Measurements from ENCODE around the gene SEMA6D.

SEMA6D gene

DNA sequence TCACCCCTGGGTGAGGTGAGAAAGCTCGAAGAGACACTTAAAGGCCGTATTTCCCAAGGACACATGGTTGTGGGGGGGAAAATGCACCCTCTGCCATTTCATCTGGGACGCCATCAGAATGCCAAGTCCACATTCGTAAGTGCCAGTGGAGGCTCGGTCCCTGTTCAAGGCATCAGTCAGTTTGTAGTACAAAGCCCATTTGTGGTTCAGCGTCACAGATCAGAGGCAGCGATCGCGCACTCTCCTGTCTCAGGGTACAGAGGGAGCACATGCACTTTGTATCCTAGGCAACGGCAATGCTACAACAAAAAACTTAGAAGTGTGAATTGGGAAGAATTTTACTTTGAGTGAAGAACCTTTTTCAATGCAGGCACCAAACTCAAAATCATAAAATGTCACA, 27.2 kb downstream of the SEMA6D start:
- no peak for DNase-seq

DNA sequence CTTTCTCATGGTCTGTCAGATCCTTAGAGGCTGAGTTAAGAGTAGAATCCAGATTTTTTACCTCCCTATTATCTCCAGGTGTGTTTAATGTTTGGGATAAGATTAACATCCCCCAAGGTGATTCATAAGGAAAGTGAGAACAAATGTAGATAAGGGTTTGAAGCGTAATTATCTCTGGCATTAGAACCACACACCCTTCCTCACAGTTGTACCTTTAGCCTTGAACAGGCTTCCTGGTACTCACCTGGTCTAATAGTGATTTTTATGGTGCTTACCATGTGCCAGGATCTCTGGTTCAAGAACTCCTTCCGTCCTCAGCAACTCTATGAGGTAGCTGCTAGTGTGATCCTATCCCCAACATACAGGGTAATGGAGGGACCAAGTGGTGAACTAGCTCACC, 27.7 kb downstream of the SEMA6D start:
- DNase-seq = no peak

DNA sequence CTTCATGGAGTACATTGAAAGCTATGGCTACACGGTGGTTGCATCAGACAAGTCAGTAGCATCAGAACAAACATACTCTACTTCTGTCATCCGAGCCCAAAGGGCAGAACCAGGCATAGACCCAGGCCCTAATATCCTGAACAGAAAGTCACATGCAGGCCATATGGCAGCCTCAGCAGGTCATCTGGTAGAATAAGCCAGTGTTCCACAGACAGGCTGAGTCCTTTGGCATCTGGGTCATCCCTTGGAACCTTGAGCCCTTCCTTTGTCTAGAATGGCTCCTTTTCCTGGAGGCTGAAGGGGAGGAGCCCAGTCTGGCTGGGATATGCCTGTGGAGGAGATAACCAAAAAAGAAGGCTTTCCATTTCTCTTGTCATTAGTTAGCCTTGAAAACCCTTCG, 29.2 kb downstream of the SEMA6D start:
- DNase-seq = no peak

DNA sequence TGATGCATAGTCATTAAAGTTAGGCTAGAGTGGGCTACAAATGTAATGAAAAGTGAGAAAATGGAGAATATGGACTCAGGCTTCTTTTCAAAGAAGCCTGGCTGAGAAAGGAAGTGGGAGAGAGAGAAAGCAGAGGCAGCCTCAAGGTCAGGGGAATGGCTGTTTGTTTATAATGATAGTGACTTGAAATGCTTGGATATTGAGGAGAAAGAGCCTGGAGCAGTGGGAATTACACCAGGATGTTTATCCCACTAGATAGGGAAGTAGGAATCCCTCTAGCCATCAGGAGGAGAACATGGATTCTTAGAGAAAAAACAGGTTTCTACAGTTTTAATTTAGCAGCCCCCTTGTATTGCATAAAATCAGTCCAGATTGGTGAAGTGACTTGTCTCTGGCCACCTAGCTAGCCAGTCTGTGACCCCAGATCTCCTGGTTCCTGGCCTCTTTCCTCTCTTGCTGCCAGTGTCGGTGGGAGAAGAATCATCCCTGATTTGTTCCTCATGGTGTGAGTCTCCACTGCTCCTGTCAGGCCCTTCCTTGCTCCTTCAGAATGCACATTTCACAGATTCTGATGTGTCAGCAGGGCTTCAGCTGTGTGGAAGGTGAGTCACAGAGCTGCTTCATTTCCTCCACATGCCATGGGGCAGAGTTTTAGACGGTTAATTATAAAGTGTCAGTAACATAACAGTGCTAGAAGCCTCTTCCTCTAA, 32.9 kb downstream of the SEMA6D start:
- DNase-seq = no peak

DNA sequence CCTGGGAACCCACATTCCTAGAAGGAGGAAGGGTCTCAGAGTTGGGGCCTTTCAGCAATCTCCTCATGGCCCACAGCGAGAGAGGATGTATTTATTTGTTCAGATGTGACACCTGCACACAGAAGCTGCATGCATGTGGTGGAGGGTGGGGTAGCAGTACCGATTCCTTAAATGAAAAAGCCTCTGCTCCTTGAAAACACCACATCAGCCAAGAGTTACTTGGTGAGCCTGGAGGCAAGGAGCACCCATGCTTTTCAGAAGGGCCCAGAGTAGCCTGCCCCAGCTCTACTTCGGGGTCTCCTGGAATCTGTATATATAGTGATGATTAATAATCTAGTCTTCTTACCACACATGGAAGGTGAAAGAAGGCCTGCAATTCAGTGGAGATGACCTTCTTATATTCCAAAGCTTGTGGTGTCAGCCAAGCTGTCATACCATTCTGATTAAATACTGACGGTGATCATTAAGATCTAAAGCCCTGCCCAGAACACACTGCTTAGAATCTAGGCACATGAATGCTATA, 33.5 kb downstream of the SEMA6D start:
- DNase-seq = no peak

DNA sequence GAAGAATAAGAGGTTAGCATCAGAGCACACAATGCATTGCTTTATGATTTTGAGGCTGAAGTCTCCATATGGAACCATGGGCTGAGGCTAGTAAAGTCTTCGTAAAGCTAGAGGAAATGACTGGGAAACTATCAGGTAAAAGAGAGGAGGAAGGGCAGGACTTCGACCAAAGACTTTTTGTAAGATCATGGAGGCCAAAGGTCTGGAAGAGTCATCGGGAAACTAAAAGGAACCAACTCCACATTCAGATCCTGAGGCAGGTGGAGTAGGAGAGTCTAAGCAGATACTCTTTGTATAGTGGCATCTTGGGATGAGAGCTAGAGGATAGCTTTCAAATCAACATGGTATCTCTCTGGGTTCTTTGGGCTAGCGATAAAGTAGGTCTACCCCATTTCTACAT, 36.3 kb downstream of the SEMA6D start:
- DNase-seq = no peak

DNA sequence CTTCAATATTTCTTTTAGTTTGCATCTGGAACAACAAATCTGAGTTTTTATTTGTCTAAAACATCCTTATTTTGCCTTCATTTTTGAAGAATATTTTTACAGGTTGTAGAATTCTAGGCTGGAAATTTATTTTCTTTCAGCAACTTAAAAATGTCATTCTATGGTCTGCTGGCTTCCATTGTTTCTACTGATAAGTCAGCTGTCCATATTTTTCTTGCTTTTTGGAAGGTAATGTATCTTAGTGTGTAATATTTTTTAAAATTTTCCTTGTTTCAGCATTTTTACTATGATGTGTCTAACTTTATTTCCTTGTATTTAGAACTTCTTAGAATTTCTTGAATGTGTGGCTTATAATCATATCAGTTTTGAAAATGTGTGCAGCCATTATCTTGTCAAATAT, 37.0 kb downstream of the SEMA6D start:
- no peak for DNase-seq

DNA sequence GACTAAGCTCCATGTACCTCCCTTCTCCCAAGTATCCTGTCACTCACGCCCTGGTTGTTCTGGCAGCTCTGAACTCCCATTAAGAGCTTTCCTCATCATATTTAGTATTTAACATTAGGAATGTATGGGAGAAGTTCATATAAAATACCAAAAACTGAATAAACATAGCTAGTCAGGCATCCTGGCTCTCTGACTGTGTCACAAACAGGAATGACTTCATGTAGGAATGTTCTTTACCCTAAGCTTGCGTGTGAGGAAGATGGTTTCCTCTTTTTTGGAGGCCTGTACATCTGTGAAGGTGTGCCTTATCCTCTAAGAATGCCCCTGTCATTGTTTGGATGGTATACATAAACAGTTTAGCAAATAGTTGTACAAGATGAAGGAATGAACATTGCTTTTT, 38.6 kb downstream of the SEMA6D start:
- DNase-seq = no peak

DNA sequence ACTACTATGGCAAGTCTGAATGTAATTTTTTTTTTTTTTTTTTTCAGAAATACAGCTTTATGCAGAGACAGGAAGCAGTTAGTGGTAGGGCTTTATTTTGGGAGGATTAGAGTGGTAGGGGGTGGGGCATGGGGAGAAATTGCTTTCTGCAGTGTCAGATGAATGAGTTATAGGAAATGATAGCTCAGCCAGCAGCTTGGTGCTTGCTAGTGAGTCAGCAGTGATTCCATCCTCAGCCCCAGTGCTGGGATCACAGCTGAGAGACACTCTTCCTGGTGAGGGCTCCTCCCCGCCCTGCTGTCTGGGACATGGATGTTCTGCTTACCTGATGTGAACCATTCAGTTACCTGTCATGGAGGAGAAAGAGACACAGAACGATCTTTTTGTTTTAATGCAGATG, 39.6 kb downstream of the SEMA6D start:
- no peak for DNase-seq

DNA sequence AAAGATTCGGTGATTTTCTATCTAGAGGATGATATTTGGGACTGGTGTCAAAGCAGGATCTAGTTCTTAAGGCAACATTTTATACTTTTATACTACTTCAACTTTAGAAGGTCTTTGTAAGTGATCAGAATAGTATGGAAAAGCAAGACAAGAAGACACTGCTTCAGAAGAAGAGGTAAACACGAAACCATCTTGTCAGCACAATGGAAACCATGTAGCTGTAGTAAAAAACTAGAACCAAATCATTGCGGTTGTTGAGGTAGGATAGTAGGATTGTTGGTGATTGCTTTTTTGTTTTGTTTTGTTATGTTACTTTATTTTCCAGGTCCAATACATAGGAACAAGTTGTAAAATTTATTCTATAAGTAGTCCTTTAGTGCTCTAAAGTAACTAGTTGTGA, 40.0 kb downstream of the SEMA6D start:
- no peak for DNase-seq

DNA sequence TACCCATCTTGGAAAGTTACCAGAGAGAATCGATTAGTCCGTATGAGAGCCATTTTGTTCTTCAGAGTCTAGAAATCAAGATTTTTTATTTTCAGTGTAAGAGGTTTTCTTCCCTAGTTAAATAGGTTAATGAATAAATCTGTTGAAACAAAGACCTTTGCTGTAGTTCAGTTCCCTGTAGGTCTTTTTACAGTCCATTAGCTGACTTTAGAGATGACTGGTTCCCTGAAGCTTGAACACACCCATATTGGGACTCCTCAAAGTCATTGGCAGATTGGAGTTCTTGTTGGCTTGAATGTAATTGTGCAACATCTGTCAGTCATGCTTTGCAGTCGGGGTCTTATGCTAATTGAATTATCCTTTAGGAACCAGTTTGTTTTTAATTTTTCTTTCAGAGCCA, 45.3 kb downstream of the SEMA6D start:
- no peak for DNase-seq

DNA sequence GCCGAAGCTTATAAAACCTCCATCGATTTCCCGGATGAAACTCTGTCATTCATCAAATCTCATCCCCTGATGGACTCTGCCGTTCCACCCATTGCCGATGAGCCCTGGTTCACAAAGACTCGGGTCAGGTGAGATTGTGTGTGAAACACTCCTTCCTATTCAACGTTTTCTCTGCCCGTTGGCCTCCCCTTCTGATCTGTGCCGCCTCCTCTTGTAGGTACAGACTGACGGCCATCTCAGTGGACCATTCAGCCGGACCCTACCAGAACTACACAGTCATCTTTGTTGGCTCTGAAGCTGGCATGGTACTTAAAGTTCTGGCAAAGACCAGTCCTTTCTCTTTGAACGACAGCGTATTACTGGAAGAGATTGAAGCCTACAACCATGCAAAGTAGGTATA, 47.4 kb downstream of the SEMA6D start:
- DNase-seq = no peak

DNA sequence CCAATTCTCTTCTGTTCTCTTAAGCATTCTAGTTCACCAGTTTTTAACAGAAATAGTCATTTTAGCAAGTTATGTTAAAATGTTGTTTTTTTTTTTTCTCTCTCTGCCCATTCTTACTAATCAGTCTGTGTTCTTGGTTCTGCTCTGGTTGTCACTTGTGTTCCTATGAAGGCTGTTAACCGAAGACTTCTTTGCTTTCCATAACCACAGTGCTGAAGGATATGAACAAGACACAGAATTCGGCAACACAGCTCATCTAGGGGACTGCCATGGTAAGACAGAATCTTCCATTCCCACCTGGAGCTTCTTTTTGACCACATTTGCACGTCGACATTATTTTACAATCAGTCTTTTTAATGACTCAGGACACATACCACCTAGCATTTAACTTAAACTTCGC, 49.1 kb downstream of the SEMA6D start:
- DNase-seq = no peak

DNA sequence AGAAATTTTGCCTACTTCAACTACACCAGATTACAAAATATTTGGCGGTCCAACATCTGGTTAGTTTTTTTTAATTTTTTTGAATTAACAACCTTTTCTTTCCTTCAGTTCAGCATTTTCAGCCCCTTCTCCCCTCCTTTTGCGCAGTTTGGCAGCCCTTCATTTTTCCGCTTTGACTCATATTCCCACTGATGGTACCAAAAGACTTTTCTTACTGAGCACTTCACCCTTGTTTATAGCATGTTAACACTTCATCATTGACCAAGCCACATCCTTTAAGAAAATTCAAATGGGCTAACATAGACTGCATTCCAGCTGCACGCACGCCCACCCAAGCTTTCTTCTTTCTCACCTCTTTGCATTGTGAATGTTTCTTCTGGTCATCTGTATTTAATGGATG, 49.7 kb downstream of the SEMA6D start:
- DNase-seq = no peak

DNA sequence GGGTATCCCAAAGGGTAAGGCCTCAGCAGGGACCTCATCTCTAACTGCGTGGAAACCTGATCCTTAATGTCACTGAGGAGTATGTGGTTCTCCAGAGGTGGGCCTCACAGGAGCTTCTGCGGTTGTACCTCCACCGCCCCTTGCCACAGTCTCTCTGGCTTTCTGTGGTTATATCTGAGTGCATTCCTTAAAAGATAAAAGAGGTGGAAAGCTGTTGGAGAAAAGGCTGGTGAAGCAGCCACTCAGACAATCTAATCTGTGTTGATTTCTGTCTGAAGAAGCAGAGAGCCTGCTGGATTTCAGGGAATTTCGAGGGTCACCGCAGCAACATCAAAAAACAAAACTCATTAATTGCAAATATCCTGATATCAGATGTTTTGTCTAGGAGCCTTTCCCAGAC, 51.4 kb downstream of the SEMA6D start:
- no peak for DNase-seq

DNA sequence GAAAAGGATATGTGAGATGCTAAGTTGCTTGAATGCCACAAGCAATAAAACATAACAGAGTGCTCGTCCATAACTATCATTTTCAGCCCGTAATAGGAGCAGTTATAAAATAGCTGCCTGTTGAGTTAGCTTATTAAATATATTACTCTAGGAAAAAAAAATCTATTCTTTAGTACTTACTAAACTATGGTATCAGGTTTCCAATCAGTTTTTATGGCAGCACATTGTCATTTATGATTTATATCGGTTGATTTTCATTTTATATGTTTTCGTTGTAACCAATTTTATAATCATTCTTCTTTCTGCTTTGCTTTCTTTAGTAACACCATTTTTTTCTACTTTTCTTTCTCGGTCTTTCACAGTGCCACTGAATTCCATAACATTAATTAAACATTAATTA, 51.9 kb downstream of the SEMA6D start:
- no peak for DNase-seq

DNA sequence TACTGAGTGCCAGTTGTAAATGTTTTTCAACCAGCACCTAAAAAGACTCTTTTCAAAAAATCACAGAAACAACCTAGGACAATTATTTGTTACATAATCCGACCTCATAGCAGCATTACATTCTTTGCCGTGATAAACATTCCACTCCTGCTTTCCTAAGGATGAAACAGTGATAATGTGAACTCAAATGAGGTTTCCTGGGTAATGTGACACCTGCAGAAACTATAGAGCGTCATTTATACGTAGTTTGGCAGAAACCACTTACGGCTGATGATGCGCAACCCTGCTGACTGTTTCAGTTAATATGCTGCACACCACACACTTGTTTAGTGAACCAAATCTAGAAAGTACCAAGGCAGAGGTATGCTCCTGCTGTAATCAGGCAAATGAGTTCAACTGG, 55.8 kb downstream of the SEMA6D start:
- no peak for DNase-seq

DNA sequence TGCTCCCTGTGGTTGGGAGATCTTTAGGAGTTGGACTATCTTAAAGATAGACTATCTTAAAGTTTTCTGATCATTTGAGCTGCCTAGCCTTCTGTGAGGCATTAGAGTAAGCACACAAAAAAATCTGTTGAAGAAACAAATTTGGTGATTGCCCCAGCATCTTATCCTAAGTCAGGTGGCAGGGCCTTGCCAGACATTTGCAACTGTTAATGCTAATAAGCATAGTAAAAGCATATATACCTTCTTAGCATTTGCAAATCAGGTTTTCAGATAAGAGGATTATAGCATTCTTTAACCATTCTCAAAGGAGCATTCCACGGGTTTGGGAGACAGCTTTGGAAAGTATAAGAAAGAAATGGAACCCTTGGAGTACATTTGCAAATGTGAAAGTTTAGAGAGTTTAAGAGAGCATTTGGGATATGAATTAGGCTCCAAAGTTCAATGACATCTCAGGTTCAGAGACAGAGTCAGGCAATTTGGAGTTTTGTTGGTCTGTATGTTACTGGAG, 61.0 kb downstream of the SEMA6D start:
- no peak for DNase-seq

DNA sequence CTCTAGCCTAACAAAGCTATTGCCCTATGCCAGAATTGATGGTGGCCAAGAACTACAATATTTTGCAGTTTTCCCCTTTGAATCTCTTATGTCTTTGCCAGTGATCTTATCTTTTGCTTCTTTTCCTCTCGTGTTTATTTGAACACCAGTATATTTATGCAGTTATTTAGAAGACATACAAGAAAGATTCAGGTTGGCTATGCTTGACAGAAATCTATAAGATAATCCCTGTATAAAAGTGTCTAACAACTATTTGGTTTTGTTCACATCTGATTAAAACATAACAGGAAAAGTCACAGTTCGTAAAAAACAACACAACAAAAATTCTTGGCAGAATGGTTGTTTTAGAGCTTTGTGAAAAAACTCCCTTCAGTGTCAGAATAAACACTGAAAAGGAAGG, 63.7 kb downstream of the SEMA6D start:
- no peak for DNase-seq

DNA sequence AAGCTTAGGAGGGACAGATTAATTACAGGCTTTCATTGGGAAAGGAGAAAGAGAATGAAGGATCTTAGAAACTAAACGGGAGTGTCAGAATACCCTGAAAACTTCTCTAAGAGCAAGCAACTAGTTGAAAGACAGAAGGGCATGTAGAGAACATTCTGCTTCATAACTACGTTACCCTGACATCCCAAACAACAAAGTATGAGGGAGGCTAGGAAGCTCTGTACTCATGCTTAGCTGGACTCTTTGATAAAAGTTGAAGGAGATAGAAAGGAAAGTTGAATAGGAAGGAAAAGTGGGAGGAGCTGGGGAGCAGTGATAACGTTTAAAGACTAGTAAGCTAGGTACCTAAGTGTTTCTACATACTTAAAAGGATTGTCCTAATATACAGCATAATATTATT, 64.2 kb downstream of the SEMA6D start:
- no peak for DNase-seq

DNA sequence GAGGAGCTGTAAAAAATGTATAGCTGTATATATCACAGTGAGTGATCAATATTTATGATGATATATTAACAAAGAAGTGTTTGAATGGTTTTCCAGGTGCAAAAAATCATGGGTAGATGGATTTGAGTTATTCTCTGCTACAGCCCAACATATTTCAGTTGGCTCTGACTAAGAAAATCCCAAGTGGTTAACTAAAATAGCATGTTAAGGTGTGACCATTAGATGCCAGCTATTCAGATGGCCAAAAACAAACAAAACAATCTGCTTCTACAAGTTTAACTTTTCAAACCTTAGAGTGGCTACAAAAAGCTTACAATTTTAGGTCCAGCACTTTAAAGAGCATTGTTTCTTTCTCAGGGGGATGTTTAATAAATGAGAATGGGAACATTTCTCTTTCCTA, 67.5 kb downstream of the SEMA6D start:
- DNase-seq = no peak

DNA sequence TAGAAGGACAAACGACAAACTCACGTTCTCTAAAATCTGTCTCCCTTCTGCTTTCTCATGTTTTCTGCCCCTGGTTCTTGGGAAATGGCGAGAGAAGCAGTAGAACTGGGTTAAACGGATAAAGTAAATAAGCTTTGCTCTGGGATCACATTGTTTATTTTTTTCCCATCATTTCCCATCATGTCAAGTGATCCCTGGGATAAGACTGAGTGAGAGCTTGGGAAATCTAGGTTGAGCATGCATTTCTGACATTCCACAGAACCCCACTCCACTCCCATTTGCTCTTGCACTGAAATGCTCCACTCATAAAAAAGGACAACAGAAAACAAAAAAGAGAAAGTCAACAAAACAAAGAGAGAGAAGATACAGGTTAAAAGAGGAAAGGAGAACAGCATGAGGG, 69.1 kb downstream of the SEMA6D start:
- DNase-seq = no peak

DNA sequence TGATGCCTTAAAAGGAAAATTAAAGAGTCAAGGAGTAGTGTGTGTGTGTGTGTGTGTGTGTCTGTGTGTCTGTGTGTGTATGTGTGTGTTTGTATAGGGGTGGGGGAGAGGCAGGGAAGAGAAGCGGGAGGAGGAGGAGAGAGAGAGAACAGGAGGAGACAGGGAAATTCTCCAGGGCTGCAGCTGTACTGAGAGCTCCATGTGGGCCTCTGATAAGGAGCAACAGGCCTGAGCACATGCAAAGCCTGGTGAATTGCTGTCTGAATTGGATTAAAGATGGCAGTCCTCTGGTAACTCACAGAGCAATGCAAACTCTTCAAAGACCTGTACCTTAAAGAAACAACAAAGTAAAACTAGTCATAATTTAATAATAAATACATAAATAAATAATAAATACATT, 70.6 kb downstream of the SEMA6D start:
- DNase-seq = no peak

DNA sequence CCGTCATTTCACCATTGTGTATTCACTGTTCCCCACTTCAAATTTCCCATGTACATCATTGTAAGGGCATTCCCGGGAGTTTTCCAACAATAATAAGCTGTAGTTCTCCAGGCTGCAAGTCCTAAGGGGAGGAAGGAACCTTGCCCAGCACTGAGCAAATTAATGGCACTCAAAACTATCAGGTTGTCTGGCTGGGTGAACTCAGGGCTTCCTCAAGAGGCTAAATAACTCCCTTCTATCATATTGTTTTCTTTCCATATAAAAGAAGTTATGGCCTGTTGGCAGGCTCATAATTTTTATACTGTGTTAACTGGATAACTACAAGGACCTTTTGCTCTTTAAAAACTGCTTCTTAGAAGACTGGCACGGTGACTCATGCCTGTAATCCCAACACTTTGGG, 71.4 kb downstream of the SEMA6D start:
- DNase-seq = no peak

DNA sequence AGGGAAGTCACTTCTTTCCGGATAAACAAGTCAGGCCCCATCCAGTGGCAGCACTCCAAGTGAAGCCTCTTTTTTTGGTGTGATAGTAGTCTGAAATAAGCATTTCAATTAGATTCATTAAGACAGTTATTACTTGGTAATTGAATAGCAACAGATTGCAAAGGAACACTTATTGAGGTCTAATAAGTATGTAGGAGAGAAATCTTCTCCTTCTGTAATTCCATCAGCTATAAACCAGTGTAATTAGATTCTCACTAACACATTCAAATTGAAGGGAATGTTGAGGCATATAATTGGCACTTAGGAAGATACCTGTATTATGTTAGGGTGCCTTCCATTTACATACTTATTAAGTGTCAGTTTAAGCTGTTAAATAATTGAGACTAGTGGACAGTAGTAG, 73.9 kb downstream of the SEMA6D start:
- DNase-seq = no peak

All from activated CD4-positive, alpha-beta T cell treated with anti-CD3 and anti-CD28 coated beads for 4 hours (primary cell).